ENCODE results near the gene CFAP45.
A peak's percentile ranks its signal among the peaks of the same experiment; 100 is the strongest.

CFAP45 gene

GRCh38 chr1:159936273-159936904 is 36.4 kb upstream of the CFAP45 start:
- DNase-seq: no peak

- no peak for DNase-seq
Measured at GRCh38 chr1:159935719-159936272, 35.8 kb upstream of the CFAP45 start.

- no peak for DNase-seq
Measured at GRCh38 chr1:159935305-159935704, 35.3 kb upstream of the CFAP45 start.

GRCh38 chr1:159934136-159935039 is 34.4 kb upstream of the CFAP45 start:
- no peak for DNase-seq

DNA sequence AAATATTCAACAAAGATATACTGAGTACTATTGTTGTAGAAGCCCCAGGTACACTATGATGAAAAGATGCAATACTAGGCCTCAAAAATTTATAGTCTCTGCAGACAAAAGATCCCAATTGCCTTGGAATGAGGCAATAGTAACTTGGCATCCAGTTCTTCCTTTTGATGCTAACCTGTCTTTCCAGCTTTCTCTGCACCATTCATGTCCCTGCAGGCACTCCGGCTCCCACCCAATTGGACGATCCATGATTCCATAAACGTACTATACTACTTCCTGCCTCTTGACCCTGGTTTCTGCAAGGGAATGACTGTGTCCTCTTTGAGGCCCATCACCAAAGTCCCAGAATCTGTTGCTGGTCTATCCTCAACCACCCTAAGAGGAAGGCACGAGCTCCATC is 33.4 kb upstream of the CFAP45 start:
- DNase-seq: no peak

DNA sequence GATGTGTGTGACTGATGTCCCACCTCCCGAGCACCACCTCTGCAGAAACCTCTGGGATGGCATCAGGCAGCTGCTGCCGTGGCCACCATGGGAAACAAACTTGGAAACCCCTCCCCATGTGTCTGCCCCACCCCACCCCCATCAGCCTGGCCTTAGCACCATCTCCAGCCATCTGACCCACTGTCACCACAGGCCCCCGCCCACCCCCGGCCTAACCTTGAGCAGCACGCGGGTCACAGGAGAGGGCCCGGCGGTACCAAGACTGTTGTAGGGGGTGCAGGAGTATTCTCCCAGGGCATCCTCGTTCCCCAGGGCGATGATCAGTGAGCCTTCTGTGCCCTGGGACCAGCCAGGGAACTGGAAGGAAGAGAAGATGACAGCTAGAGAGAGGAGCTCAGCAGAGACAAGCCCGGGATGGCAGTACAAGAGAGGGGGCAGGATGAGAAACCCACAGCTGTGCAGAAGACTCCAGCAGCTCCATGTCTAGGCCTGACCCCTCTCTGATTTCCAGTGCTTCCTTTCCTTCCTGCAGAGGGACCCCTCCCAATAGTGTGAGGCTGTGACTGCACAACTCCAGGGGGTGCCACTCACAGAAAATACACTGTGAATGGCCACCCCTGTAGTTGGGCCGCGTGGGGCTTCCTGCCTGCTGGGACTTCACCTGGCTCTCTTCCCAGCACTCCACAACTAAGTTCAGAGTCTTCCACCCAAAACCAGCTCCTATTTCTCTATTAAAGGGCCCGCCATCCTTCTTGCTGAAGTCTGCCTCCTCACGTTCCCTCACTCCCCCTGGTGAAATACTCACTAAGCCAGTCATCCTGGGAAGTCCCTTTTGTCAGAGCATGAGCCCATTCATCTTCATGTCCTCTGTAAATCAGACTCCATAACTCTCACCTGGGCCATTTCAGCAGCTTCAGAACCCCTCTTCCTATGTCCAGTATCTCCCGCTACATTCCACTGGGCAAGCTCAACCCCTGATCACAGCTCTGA is 32.6 kb upstream of the CFAP45 start:
- no peak for DNase-seq

GRCh38 chr1:159931795-159932173 is 31.8 kb upstream of the CFAP45 start:
- DNase-seq: no peak

DNA sequence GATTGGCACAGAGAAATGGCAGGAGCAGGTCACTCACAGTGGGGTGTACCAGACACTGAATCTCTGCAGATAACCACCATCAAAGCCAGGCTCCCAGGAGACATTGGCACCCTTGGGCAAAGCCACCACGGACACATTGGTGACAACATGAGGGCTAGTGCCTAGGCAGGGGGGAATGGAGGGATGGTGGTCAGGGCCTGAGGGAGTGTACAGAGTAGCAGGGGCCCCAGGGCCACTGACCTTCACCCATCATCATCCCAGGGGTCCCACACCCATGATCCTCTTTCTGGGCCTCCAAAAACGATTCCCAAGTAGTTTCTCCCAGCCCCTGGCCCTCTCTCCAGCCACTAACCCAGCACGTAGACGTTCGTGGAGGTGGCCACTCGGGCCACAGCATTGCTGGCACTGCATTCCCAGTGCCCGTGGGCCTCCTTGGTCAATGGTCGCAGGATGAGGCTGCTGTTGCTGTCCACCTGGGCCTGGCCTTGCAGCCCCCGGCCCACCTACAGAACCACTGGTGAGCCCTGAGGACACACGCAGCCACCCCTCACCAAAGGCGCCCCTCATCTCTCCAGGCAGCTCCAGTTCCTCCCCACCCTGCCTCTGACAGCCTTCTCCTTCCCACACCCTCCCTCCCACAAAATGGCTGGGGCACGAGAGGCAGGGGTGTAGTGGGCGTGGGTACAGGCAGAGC is 31.3 kb upstream of the CFAP45 start:
- DNase-seq: no peak

GRCh38 chr1:159930634-159931033 is 30.7 kb upstream of the CFAP45 start:
- no peak for DNase-seq

DNA sequence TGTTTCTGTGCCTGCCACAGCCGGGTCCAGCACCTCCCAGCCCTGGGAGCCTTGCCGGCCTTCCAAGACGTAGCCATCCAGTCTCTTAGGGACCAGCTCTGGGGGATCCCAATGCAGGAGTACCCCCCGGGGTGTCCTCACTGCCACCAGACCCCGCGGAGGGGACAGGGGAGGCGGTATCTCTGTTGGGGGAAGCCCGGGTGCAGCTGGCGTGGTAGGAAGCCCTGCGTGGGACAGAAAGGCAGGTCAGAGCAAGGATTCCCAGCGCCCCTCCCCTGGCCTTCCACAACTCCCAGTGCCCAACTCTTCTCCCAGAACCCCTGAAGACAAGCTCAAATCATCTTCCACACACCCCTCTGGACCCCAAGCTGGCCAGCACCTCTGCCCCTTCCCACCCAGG is 30.3 kb upstream of the CFAP45 start:
- DNase-seq: no peak

DNA sequence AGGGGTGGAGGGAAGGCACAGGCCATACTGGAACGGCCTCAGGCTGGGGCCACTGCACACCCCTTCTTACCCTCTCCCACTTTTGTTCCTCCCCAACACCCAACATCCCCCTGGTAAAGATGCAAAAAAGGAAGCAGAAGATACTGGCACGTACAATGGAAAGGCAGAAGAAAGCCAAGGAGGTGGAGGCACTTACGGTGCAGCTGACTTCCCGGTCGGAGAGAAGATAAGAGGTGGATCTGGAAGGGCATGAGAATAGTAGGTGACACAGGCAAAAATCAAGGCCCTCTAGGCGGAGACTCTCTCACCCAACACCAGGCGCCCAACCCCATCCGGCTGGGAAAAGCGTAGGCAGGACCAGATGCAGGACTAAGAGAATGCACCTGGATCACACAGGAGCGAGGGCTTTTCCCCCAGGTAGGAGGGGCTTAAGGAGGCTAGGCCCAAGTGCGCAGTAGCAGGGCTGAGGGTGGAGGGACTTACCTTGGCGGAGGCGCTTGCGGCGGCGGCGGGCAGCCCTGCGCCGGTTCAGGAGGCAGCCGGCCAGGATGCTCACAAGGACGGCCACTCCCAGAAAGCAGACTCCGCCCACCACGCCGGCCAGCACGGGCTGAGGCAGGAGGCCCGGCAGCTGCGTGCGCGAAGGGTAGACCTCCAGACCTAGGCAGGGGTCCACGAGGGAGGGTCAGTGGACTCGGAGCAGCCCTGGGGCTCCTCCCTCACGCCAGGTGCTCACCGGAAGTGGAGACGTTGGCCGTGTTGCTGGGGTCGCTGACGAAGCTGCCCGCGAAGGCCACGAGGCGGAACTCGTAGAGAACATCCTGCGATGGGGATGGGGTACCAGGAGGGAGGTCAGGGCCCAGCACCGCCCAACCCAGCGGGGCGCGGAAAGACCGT is 29.4 kb upstream of the CFAP45 start:
- no peak for DNase-seq

- DNase-seq: no peak
Measured at GRCh38 chr1:159928491-159929050, 28.6 kb upstream of the CFAP45 start.

DNA sequence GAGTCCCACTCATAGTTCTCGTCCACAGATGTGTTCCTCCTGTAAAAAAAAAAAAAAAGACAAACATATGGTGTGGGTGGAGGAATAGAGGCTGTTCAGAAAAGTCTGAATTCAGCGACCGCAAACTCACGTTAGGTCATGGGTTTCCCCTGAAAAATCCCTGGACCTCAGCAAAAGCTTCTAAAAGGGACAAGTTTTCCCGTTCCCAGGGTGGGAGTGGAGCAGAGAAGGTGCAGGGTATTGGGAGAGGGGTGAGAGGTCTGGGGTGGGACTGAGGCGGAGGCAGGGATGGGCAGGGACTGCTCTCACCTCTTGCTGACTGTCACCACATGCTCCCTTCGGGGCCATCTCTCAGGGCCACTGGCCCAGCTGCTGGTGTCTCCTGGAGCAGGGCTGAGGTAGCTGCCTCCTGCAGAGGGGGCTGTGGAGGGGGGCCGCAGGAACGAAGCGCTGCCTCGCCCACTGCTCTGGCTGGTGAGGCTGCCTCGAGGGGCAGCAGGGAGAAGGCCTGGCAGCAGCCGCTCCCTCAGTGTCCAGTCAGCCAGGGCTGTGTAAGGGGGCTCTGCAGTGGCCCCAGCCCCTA is 28.0 kb upstream of the CFAP45 start:
- peak; percentile 49 for DNase-seq

GRCh38 chr1:159927211-159927848 is 27.4 kb upstream of the CFAP45 start:
- DNase-seq: no peak

GRCh38 chr1:159925719-159926078 is 25.7 kb upstream of the CFAP45 start:
- DNase-seq: no peak

DNA sequence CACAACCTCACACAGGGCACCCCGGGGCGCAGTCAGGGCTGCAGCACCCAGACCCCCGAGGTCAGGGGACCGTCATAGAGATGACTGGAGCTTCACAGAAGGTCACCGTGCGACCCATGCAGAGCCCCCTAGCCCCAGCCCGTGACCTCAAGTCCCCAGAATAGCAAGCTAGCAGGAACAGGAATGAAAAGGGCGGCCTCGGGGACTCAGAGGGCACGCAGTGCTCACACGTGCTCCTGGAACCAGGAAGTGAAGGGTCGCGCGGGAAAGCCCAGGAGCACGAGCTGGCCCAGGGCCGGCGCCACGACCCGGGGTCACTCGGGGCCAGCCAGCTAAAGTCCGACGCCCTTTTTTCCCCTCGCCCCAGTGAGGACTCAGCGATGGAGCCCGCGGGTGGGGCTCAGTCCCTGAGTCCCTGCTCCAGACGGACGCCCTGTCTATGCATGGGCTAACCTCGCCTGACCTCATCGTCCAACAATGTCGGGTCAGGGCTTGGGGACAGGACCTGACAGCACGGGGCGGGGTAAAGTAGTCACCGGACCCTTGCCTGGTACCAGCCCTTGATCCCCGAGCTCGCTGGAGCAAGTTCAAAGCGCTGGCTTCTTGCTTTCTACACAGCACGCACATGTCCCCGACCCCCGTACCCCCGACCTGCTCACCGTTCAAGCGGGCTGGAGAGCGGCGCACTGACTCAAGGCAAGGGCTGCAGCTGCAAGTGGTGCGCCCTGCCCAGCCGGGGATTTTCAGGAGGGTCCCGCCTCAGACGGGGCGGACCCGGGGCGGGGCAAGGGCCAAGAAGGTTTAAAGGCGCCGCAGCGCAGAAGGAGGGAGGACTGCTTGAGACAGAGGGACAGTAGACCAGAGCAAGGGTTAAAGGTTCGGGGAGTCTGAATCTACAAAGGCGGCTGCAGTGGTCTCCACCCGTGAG is 25.1 kb upstream of the CFAP45 start, which contains the start of gene TAGLN2:
Gene TAGLN2, minus strand, starts transcription at position 717 of the 928 bp plus-strand sequence. CDS start 4,998 bp downstream, outside the sequence.
- no peak for DNase-seq

- DNase-seq: no peak
Measured at GRCh38 chr1:159924025-159924790, 24.2 kb upstream of the CFAP45 start.

Measured in NCI-H524 treated with DMSO at 0.1 percent for 48 hours (cell line).